Erythroblast (primary cell): ENCODE measurements around the gene B3GNT2.

Experiments used
- GATA1 ChIP-seq: IDR thresholded peaks from 2 replicates; pipeline ENCODE4 v1.6.1; 2011; ENCODE audit warnings: low read depth, mild to moderate bottlenecking, control low read depth, low read length, moderate library complexity
- POLR2A ChIP-seq: IDR thresholded peaks from 2 replicates; pipeline ENCODE4 v1.6.1; 2011; ENCODE audit warnings: mild to moderate bottlenecking, low read length

DNA sequence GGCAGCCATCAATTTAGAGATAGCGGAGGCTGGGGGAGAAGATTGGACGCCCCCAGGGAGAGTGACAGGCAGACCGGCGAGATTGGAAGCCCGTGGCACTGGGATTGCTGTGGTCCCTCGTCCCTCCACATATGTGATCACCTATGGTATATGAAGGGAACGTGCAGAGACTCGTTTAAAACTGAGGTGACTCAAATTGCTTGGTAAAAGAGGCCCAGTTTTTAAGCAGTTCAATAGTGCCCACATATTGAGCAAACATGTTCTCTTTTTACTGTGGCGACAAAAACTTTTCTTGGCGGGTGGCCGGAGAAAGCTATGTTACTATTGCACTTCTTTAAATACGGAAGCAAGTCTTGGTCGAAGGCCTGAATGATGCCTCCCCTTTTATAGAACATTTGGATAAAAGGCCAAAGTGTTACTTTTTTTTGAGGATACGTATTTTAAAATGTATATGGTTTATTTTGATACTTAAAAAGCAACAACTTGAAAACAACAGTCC lies 9.1 kb downstream of the B3GNT2 start:
- TF ChIP-seq POLR2A (no peak), GATA1 (no peak)
